Myocyte (in vitro differentiated cells): ENCODE results near the gene CCBE1. TPM values are rescaled to one million over a fixed set of nuclear protein-coding genes. Genes with fewer than 3 reads are reported as not detected.
A peak's percentile ranks its signal among the peaks of the same experiment; 100 is the strongest.
"Not testable (repeated sequence)": the region's sequence is repeated elsewhere in the genome, so short reads cannot be mapped to it uniquely, and the experiment has no call there.

ENCODE experiments used
- DNase-seq: peaks from one replicate; pipeline ENCODE4 v3.0.0-alpha.2; 2012; ENCODE audit warnings: low read depth
- total RNA-seq: library from RNA; depleted of rRNA; stranded (reverse); fragments of >200 nt; gene quantifications from 2 replicates; pipeline ENCODE4 v1.2.3, GENCODE V29; 2014

CCBE1 gene
- total RNA-seq, 1 donor from 2014 or later: 8.6 TPM

GRCh38 chr18:59684777-59685176, 12.4 kb downstream of the CCBE1 start:
- no peak for DNase-seq

- no peak for DNase-seq
Measured at GRCh38 chr18:59681521-59682004, 15.7 kb downstream of the CCBE1 start.

- DNase-seq: no peak
Measured at GRCh38 chr18:59681051-59681450, 16.2 kb downstream of the CCBE1 start.

GRCh38 chr18:59675346-59675745, 21.9 kb downstream of the CCBE1 start:
- no peak for DNase-seq

GRCh38 chr18:59674903-59675270, 22.3 kb downstream of the CCBE1 start:
- DNase-seq: no peak

GRCh38 chr18:59674186-59674902, 22.9 kb downstream of the CCBE1 start:
- no peak for DNase-seq

- DNase-seq: peak; percentile 97
Measured at GRCh38 chr18:59672235-59672711, 24.9 kb downstream of the CCBE1 start.

- no peak for DNase-seq
Measured at GRCh38 chr18:59671551-59671950, 25.7 kb downstream of the CCBE1 start.

GRCh38 chr18:59669872-59670657, 27.2 kb downstream of the CCBE1 start:
- no peak for DNase-seq

GRCh38 chr18:59667488-59667887, 29.7 kb downstream of the CCBE1 start:
- DNase-seq: peak; percentile 58

- not testable (repeated sequence) for DNase-seq
Measured at GRCh38 chr18:59666007-59666402, 31.2 kb downstream of the CCBE1 start.

- peak; percentile 42 for DNase-seq
Measured at GRCh38 chr18:59665057-59666006, 31.9 kb downstream of the CCBE1 start.

- DNase-seq: no peak
Measured at GRCh38 chr18:59664329-59664728, 32.9 kb downstream of the CCBE1 start.

GRCh38 chr18:59663096-59663495, 34.1 kb downstream of the CCBE1 start:
- DNase-seq: no peak

- DNase-seq: peak; percentile 57
Measured at GRCh38 chr18:59661891-59662701, 35.1 kb downstream of the CCBE1 start.

- DNase-seq: no peak
Measured at GRCh38 chr18:59660786-59661743, 36.2 kb downstream of the CCBE1 start.

- DNase-seq: no peak
Measured at GRCh38 chr18:59660366-59660765, 36.9 kb downstream of the CCBE1 start.

GRCh38 chr18:59659508-59660170, 37.6 kb downstream of the CCBE1 start:
- no peak for DNase-seq

GRCh38 chr18:59658941-59659340, 38.3 kb downstream of the CCBE1 start:
- no peak for DNase-seq
